HG03025 (cell line): ENCODE measurements around the gene CARD9.
"Not testable (repeated sequence)": the region's sequence is repeated elsewhere in the genome, so short reads cannot be mapped to it uniquely, and the experiment has no call there.

Source experiments
- ATAC-seq: cut with Tn5 transposase; IDR thresholded peaks from one replicate; pipeline ENCODE4 v1.9.1; 2021; ENCODE audit warnings: mild to moderate bottlenecking, moderate library complexity; ENCODE audit not compliant: unreplicated experiment, low FRiP score

CARD9 gene

DNA sequence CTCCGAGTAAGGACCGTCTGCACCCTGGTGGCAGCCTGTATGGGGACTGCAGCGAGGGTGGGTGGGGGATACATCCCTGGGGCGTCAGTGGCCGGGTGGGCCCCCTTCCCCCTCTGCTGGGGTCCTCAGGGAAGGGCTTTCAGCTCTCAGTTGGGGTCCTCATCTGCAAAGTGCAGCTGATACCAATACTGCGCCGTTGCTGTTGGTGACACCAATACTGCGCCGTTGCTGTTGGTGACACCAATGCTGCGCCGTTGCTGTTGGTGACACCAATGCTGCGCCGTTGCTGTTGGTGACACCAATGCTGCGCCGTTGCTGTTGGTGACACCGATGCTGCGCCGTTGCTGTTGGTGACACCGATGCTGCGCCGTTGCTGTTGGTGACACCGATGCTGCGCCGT is 21.6 kb downstream of the CARD9 start:
- ATAC-seq: not testable (repeated sequence)

DNA sequence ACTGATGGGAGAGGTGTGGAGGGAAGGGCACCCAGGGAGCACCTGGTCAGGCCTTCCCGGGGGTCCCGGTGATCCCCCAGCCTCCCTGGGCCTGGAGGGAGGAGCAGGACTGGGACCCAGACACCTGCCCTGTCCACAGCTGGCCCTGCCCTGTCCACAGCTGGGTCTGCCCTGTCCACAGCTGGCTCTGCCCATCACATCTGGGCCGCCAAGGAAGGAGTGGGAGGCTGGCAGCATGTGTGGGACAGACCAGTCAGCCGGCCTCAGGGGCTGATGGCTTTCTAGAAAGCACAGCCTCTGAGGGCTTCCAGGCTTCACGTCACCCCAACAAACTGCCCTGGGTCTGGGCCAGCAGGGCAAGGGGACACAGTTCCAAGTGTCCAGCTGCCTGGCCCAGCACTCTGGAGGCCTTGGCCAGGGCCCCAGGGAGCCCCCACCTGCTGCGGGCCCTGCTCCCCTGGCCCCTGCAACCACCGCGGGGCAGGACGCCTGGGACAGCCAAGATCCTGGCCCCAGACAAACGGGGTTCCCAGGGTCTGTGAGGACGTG is 22.1 kb downstream of the CARD9 start:
- ATAC-seq: no peak

DNA sequence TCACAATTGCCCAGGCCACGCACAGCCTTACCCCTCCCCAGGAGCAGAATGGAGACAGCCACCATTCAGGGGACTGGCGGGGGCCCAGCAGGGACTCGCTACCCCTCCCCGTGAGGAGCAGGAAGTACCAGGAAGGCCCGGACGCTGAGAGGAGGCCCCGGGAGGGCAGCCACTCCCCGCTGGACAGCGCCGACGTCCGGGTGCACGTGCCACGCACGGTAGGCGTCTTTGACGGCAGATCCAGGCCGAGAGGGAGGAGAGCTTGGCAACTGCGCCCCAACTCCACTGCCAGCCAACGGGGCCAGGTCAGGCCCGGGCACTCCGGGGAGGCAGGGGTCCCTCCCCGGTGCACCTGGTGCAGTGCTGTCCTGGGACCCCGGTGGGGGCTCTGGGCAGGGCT is 23.9 kb downstream of the CARD9 start:
- no peak for ATAC-seq

DNA sequence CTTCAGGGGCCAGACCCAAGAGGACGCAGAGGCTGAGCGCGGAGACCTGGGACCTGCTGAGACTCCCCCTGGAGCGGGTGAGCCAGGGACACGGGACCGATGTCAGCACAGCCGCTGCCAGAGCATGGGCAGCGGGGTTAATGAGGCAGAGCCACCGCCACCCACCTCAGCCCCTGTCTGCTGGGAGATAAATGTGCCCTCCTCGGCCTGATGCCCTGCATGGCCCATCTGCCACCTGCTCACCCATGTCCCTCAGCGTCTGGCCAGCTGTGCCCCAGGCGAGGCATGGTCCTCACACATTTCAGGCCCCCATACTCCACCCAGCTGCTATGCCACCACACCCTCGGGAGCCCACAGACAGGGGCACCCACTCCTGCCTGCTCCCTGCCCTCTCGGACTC is 24.8 kb downstream of the CARD9 start:
- no peak for ATAC-seq

DNA sequence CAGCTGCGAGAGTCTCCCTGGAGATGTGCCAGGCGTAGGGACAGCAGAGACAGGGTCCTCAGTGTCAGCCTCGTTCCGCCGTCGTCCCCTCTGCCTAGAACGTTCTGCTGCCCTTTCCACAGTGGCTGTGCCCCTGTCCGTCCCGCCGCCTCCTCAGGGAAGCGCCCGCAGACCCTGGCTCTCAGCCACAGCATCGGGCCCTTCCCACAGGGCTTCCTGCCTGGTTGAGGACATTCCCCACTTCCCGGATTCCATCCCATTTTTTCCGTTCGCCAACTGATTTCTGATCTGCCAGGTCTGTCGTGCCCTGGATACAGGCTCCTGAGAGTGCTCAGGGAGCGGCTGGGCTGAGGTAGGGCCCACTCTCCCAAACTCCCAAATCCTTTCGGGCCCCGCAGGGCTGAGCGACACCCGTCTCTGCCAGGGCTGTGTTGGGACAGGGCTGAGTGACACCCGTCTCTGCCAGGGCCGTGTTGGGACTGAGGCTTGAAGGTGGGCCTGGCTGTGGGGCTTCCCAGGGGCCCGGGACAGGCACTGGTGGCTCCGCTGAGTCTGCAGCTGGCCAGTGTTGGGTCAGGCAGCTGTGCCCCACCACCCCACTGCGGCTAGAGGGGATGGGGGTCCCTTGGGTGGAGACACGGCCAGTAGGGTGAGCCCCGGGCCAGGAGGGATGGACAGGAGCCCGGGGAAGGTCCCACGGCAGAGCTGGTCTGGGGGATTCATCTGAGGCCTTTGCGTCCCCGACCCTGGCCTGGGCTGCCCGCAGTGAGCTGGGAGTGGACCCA is 25.8 kb downstream of the CARD9 start:
- ATAC-seq: no peak

DNA sequence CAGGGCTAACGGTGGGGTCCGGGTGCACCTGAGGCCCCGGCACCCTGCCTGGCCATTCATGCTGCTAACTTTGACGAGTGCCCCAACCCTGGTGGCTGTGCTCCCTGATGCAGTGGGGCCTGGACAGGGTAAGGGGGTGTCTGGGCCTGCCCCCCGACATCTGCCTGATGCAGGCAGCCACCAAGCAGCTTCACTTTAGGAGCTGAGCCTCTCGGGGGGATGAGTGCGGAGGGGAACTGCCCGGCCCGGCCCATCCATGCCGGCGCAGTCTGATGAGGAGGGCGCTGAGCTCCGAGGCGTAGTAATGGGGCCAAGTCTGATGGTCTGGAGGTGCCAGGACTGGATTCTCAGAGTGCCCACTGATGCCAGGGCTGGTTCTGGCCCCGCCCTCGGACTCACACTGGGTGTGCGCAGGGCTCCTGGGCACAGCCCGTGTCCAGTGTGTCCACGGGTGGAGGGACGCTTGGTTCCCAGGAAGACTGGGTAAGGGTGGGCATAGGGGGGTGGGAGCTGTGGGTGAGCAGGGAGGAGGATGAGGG is 26.5 kb downstream of the CARD9 start:
- no peak for ATAC-seq

DNA sequence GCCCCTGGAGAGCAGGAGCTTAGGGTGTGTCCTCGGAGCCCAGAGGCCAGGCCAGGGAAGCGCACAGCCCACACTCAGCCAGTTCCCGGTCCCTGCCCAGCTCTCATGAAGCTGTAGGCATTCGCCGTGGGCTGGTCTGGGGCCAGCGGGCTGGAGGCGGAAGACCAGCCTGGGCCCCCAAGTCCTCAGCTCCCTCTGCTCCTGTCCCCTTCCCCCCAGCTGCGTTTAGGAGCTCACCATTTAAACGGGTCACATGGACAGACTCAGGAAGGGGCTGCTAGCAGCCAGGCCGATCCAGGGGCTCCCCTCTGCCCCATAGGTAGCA is 27.4 kb downstream of the CARD9 start:
- no peak for ATAC-seq

DNA sequence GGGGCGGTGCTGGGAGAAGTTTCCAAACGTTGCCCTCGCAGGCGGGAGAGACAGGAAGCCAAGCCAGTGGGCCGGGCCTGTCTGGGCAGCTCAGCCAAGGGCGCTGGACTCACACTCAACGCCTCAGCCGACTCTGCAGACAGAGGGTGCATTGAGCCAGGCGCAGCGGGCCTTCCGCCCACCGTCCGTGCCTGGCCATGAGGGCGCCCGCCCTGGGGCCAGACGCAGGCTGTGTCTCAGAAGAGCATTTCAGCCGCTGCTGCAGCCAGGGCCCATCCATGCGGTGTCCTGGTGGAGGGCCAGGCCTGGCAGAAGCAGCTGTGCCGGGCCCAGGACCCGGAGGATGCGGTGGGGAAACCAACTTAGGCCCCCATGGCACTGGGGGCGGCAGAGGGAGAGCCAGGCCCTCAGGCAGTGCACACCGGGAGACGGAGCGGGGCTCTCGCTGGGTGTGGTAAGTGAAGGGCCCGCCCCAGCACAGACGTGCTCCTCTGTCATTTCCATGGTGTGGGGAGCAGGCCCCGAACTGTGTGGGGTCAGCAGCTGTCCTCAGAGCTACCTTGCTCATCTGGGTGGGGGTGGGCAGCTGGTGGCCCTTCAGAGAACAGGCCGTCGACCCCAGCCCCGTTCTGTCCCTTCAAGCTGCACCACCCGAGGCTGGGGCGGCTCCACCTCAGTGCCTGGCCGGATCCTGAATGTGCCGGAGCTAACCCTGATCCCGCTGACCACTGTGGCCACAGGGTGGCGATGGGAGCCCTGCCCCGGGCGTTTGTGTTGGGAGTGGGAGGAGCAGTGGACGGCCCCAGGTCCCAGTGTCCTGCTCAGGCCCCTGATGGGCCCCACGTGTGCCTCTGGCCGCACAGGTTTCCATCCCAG is 27.9 kb downstream of the CARD9 start:
- no peak for ATAC-seq

DNA sequence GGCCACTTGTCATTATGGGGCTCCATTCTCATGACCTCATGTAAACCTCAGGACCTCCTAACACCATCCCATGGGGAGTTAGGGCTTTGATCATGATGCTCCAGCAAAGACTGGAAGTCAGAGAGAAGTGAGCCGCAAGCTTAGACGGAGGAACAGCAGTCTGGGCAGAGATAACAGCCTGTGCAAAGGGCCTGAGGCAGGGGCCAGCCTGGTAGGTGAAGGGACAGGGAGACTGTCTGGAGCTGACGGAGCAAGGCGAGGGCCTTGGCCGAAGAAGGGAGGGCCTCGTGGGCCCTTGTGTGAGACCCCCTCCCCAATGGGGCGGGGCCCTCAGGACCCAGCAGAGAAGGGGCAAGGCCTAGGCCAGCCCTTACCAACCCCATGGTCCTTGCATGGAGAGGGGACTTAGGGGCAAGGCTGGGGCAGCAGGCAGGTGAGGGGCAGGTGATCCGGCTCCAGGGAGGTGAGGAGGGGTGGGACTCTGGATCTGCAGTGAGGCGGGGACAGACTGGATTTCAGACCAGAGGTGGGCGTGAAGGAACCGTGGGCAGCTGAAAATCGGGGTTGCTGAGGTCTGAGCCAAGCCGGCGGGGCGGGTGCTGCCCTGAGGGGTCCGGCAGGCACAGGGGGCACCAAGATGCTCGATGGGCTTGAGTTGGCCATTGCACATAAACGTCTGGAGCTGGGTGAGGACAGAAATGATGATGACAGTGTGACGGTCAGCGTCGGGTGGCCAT is 28.8 kb downstream of the CARD9 start:
- ATAC-seq: no peak

DNA sequence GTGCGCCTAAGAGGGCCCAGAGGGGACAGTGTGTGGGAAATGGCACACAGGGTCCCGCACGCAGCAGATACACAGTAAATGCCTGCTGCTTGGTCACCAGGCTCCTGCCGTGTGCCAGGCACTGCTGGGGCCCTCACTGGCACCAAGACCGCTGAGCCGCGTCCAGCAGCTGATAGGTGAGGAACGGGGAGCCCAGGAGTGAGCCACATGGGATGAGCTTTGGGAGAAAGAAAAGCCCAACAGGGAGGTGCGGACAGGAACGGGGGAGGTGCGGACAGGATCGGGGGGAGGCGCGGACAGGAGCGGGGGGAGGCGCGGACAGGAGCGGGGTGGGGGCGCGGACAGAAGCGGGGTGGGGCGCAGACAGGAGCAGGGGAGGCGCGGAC is 29.6 kb downstream of the CARD9 start:
- no peak for ATAC-seq

DNA sequence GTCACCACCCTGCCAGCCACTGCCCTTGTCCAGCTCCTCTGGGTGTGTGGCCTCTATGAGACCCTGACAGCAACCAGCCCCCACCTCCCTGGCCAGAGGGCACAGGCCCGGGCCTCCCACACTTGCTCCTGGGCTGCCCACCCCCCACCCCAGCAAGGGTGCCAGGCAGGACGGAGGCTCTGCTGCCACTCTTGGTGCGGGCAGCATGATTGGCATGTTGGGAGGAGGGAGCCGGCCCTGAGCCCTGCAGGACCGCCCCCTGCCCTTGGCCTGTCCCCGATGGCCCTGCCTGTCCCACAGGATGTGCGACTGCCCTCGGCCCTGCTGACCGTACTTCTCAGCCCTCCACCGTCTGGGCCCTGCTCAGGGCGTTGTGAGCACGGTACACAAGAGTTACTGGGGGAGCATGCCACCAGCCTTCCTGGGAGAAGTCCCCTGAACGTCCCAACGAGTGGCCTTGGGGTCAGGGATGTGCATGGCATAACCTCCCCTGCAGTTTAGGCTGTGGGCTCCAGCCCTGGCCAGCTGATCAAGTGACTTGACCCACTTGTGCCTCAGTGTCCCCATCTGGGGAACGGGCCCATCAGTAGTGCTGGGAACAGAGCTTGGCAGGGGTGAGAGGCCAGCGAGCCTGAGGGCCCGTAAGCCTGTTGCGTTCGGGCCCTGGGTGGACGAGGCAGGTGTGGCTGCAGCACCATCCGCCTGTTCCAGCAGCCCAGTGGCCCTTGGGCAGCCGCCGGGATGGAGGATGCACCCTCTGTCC is 30.2 kb downstream of the CARD9 start:
- ATAC-seq: no peak

DNA sequence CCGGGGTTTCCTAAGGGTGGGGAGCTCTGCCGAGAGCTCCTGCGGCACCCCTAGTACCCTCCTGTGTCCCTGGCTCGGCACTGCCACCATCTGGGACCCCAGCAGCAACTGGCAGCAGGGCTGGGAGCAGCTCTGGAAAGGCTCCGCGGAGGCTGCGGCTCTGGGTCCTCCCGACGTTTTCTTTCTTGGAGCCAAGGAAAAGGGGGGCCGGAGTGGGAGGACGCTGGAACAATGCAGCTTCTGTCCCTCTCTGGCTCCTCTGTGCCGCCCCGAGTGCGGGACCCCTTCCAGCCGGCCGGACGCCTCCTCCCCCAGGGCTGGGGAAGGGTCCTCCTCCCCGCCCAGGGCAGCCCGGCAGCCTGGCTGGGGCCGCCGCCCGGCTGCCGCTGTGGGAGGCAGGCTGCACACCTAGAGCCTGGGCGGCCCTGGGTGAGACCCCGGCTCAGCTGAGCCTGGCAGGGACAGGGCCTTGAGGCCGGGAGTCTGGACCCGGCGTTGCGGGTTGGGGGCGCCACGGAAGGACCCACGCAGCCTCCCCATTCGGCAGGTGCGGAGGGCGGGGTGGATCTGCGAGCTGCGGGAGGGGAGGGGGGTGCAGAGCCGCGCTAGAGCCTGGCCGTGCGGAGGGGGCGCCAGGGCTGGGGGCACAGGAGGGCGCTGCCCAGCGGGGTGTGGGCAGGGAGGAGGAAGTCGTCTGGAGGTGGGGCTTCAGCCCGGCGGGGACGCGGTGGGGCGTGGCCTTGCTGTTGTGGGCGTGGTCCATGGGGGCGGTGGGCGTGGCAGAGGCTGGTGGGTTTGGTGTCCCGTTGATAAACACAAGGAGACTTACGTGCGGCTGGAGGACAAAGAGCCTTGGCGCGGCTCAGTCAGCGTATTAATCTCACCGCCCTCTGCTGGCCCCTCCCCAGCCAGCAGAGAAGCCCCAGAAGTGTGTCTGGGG is 31.0 kb downstream of the CARD9 start:
- ATAC-seq: no peak

DNA sequence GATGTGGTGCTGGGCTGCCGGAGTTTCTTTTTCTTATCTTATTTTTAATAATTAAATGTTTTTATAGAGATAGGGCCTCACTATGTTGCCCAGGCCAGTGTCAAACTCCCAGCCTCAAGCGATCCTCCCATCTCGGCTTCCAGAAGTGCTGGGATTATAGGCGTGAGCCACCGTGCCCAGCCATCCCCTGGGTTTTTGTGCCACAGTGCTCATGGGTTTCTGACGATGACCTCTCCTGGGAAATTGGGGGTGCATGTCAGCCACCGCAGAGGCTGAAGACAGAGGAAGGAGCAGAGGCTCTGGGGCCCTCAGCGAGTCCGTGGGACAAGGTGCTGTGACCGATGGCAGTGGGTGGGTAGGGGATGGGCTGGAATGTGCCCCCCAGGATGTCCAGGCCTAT is 31.7 kb downstream of the CARD9 start:
- ATAC-seq: no peak

DNA sequence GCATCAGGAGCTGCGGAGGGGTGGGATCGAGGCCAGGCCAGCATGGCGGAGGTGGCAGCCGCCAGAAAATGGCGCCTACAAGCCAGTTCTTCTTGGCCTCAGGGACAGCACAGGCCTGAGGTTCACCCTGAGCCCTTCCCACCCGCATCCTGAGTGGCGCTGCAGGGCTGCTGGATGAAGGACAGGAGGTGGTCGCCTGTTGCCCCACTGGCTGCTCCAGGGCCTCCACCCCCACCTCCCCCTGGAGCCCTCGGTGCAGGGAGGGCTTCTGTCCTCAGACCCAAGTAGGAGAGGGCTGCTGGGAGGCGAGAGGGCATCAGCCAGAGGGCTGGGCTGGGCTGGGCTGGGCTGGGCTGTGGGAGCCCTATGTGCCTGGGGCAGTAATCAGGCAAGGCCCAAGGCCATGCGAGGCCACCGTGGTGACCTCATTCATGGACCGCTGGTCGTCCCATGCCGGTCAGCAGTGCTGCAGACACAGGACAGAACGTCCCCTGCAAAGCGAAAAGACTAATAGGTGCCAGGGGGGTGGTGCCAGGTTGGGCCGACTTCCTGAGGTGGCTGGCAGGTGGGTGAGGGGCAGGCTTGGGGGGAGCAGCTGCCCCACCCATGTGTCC is 32.3 kb downstream of the CARD9 start:
- no peak for ATAC-seq

DNA sequence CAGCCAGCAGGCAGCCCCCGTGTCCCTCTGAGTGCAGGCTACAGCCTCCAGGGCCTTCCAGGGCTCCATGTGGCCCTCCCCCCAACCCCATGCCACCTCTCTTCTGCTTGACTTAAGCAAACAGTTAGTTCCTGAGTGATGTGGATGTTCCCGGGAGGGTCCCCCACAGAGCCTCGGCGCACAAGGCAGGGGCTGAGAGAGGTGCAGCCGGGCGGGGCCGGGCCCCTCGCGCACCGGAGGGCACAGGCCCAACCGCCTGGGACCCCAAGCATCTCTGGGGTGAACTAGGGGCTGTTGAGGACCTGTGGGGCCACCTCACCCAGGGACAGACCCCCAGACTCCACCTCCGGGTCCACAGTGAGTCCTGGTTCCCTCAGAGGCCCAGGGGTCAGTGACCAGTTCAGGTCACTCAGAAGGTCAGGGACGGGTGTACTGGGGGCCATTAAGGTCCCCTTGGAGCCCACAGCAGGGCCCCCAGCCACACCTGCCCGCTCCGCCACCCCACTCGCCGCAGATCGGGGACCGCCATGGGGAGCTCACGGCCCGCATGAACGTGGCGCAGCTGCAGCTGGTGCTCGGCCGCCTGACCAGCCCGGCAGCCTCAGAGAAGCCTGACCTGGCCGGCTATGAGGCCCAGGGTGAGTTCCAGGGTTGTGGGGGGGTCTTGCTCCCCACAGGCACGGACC is 33.0 kb downstream of the CARD9 start:
- no peak for ATAC-seq

DNA sequence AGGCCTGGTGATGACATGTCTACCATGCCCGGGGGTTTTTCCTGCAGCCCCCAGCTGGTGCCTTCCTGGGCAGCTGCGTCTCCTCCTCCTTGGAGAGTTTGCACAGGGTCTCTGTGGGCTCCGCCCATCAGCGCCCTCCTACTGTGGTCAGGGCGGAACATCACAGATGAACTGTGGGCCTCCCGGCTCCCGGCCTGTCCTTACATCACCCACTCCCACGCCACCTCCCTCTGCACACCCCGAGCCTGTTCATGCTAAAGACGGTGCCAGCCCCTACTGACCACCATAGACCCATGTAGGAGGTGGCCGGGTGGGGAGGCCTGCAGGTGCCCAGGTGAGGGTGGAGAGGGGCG is 33.5 kb downstream of the CARD9 start:
- no peak for ATAC-seq

DNA sequence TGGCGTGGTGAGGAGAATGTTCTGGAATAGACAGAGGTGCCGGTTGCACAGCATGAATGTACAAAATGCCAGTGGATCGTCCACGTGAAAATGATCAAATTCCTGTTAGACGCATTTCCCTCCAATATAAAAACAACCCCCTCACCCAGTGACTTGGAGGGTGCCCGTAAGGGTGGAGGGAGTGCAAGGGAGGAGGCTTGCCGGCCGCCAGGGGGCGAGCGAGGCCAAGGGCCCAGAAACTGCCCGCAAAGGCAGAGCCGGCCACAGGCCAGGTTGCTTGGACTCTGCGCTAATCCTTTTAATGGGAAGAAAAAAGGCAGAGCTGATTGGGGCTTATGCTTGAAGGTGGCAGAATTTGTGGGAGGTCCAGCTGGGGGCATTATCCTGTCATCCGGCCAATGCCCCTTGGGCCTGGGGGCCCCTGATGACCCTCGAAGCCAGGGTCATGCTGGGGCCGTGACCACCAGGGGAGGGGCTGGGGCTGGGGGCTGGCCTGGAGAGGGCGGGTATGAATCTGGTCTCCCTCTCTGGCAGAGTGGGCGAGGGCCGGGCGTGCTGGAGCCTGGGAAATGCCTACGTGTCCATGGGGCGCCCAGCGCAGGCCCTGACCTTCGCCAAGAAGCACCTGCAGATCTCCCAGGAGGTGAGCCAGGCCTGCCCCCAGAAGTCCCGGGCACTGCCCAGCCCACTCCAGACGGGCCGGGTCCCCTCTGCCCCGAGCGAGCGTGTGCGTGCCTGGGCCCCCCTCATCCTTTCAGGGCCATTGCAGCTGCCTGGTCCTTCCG is 34.1 kb downstream of the CARD9 start:
- no peak for ATAC-seq
